Measurements from ENCODE around the gene ELFN1. TPM values are rescaled to one million over a fixed set of nuclear protein-coding genes. Genes with fewer than 3 reads are reported as not detected.

ELFN1 gene
- total RNA-seq, 4 donors from 2014 or later: 0.12 to 1.0 (median 0.46) TPM

- peaks cover 9 to 11% of the 10 kb centered on the region in 2 donors for H3K4me1 ChIP-seq
- H3K9me3 ChIP-seq: no peaks in the 10 kb centered on the region
- H3K4me3 ChIP-seq: no peak overlapping the region
- H3K36me3 ChIP-seq: no peaks in the 10 kb centered on the region
- in situ Hi-C loops (cut with MboI; ENCODE audit: low sequenced_read_pairs in 4 of 4): no loop called here
- ATAC-seq (peak; percentile 35 to 47), DNase-seq (no peak)
- H3K27ac ChIP-seq: peak overlapping the region; percentile 25 to 80 (median 64)
- H3K27me3 ChIP-seq: no peaks in the 10 kb centered on the region
- TF ChIP-seq POLR2A (IDR thresholded peaks at IDR 0.05) (no peak), CTCF (IDR thresholded peaks at IDR 0.05 in 4 of 5, conservative IDR thresholded peaks at IDR 0.05 in 1 of 5) (no peak)
- intact Hi-C loops (cut with DNase I; ENCODE audit: low total_unique reads): loop anchor here (1.0 to 5.0 kb wide), 2 partner anchors 7 to 79 kb away; no protein-coding TSS in a partner anchor
These were observed 55.9 kb downstream of the ELFN1 start for GRCh38 chr7:1725766-1726630.

GRCh38 chr7:1727079-1727478 lies 57.0 kb downstream of the ELFN1 start:
- no peaks in the 10 kb centered on the region for H3K27me3 ChIP-seq
- TF ChIP-seq POLR2A (IDR thresholded peaks at IDR 0.05): no peak
- no peak for TF ChIP-seq CTCF (IDR thresholded peaks at IDR 0.05 in 4 of 5, conservative IDR thresholded peaks at IDR 0.05 in 1 of 5)
- no peak overlapping the region for H3K4me3 ChIP-seq
- peaks cover 9 to 11% of the 10 kb centered on the region in 2 donors for H3K4me1 ChIP-seq
- H3K36me3 ChIP-seq: no peaks in the 10 kb centered on the region
- intact Hi-C loops (cut with DNase I; ENCODE audit: low total_unique reads) (loop anchor here (5.0 kb wide), 1 partner anchor 80 kb away; no protein-coding TSS in a partner anchor), in situ Hi-C loops (cut with MboI; ENCODE audit: low sequenced_read_pairs in 4 of 4) (no loop called here)
- DNase-seq (no peak), ATAC-seq (no peak)
- no peaks in the 10 kb centered on the region for H3K9me3 ChIP-seq
- peak overlapping the region in 1 of 4 donors; percentile 80 for H3K27ac ChIP-seq

- no peaks in the 10 kb centered on the region for H3K9me3 ChIP-seq
- no peaks in the 10 kb centered on the region for H3K36me3 ChIP-seq
- H3K4me3 ChIP-seq: no peak overlapping the region
- in situ Hi-C loops (cut with MboI; ENCODE audit: low sequenced_read_pairs in 4 of 4) (no loop called here), intact Hi-C loops (cut with DNase I; ENCODE audit: low total_unique reads) (loop anchor here (5.0 kb wide), 1 partner anchor 81 kb away; no protein-coding TSS in a partner anchor)
- no peak for DNase-seq
- no peak for TF ChIP-seq POLR2A (IDR thresholded peaks at IDR 0.05)
- TF ChIP-seq CTCF (IDR thresholded peaks at IDR 0.05 in 4 of 5, conservative IDR thresholded peaks at IDR 0.05 in 1 of 5): no peak
- no peak for ATAC-seq
- peaks cover 11 to 14% of the 10 kb centered on the region in 2 donors for H3K4me1 ChIP-seq
- no peak overlapping the region for H3K27ac ChIP-seq
- no peaks in the 10 kb centered on the region for H3K27me3 ChIP-seq
These were observed 57.9 kb downstream of the ELFN1 start for GRCh38 chr7:1727812-1728570.

- DNase-seq (no peak), ATAC-seq (no peak)
- intact Hi-C loops (cut with DNase I; ENCODE audit: low total_unique reads): loop anchor here (5.0 kb wide), 1 partner anchor 82 kb away; no protein-coding TSS in a partner anchor
- peaks cover 21 to 23% of the 10 kb centered on the region in 2 donors for H3K4me1 ChIP-seq
- no peaks in the 10 kb centered on the region for H3K36me3 ChIP-seq
- no peak for TF ChIP-seq POLR2A (IDR thresholded peaks at IDR 0.05)
- no peak for TF ChIP-seq CTCF (IDR thresholded peaks at IDR 0.05 in 4 of 5, conservative IDR thresholded peaks at IDR 0.05 in 1 of 5)
- H3K27ac ChIP-seq: no peak overlapping the region
- H3K9me3 ChIP-seq: no peaks in the 10 kb centered on the region
- no peak overlapping the region for H3K4me3 ChIP-seq
- no peaks in the 10 kb centered on the region for H3K27me3 ChIP-seq
- in situ Hi-C loops (cut with MboI; ENCODE audit: low sequenced_read_pairs in 4 of 4): no loop called here
These were observed 59.1 kb downstream of the ELFN1 start for GRCh38 chr7:1729183-1729582.

All from gastrocnemius medialis (tissue), 4 donors.